Mammary epithelial cell (primary cell): Measurements from ENCODE around the gene ACADM.

ENCODE experiments used
- CTCF ChIP-seq, 2 donors: IDR thresholded peaks in 1 of 2; conservative IDR thresholded peaks in 1 of 2; 2 replicates each; pipeline ENCODE4 v1.5.1; 2011 to 2012; ENCODE audit warnings: inconsistent platforms in 2 of 2, low read length in 2 of 2, mild to moderate bottlenecking in 2 of 2, control low read depth in 1 of 2, low read depth in 1 of 2; ENCODE audit not compliant: insufficient read depth in 1 of 2; ENCODE audit errors: extremely low read depth in 1 of 2
- EZH2 ChIP-seq: IDR thresholded peaks from 2 replicates; pipeline ENCODE4 v1.6.1; 2012; ENCODE audit warnings: low read length, inconsistent platforms, borderline replicate concordance

- no peak for TF ChIP-seq CTCF (conservative IDR thresholded peaks at IDR 0.05 in 1 of 2, IDR thresholded peaks at IDR 0.05 in 1 of 2; ENCODE audit: extremely low read depth in 1 of 2, insufficient read depth in 1 of 2, low read depth in 1 of 2, low read length in 2 of 2)
- TF ChIP-seq EZH2: no peak
Observed at GRCh38 chr1:75785983-75786853, 61.7 kb downstream of the ACADM start, which contains the start of gene RABGGTB.
